Stimulated activated naive B cell treated with anti-CD40 and anti-IgM and Interleukin-4, amounts not matched to agents 10 μg/mL and 1 μg/mL and 100 μg/mL, for 72 hours (primary cell): ENCODE results near the gene LUC7L3.

Experiments
- ATAC-seq, 2 donors: fragments of 150-1000 bp; cut with Tn5 transposase; replicated peaks; 2 replicates each; pipeline ENCODE4 v1.10.0; 2021; ENCODE audit warnings: moderate library complexity in 1 of 2
- DNase-seq: peaks from one replicate; pipeline ENCODE4 v3.0.0; 2021
- H3K27ac Mint-ChIP-seq: one replicate; pipeline ENCODE4 v1.8.0; 2022; ENCODE audit warnings: mild to moderate bottlenecking, mixed read lengths
- H3K27me3 Mint-ChIP-seq, 2 donors: one replicate each; pipeline ENCODE4 v1.8.0; 2022; ENCODE audit warnings: mixed read lengths in 2 of 2
- H3K36me3 Mint-ChIP-seq, 2 donors: one replicate each; pipeline ENCODE4 v1.8.0; 2022; ENCODE audit warnings: mixed read lengths in 2 of 2, mild to moderate bottlenecking in 1 of 2
- H3K4me1 Mint-ChIP-seq, 2 donors: one replicate each; pipeline ENCODE4 v1.8.0; 2022; ENCODE audit warnings: mixed read lengths in 2 of 2, mild to moderate bottlenecking in 1 of 2
- H3K4me3 Mint-ChIP-seq, 2 donors: one replicate each; pipeline ENCODE4 v1.8.0; 2022; ENCODE audit warnings: mild to moderate bottlenecking in 2 of 2, mixed read lengths in 2 of 2, moderate library complexity in 1 of 2
- H3K9me3 Mint-ChIP-seq, 2 donors: one replicate each; pipeline ENCODE4 v1.8.0; 2022; ENCODE audit warnings: mixed read lengths in 2 of 2, mild to moderate bottlenecking in 1 of 2

LUC7L3 gene

GRCh38 chr17:50682938-50683337 lies 36.5 kb upstream of the LUC7L3 start:
- H3K4me1 Mint-ChIP-seq, result peaks cover 5% of the 10 kb centered on the region in 2 donors
- H3K27me3 Mint-ChIP-seq, result peaks cover 35 to 45% of the 10 kb centered on the region in 2 donors
- H3K36me3 Mint-ChIP-seq, result no peaks in the 10 kb centered on the region
- H3K27ac Mint-ChIP-seq, result no peak overlapping the region
- ATAC-seq (no peak), DNase-seq (no peak)
- H3K4me3 Mint-ChIP-seq, result no peak overlapping the region
- no peaks in the 10 kb centered on the region for H3K9me3 Mint-ChIP-seq

- Mint-ChIP-seq H3K27me3 (peaks cover 35 to 40% of the 10 kb centered on the region in 2 donors), H3K27ac (no peak overlapping the region), H3K36me3 (no peaks in the 10 kb centered on the region), H3K4me1 (peaks cover 5% of the 10 kb centered on the region in 2 donors), H3K4me3 (no peak overlapping the region), H3K9me3 (no peaks in the 10 kb centered on the region)
- no peak for DNase-seq
- no peak for ATAC-seq
Observed at GRCh38 chr17:50683434-50684287, 35.7 kb upstream of the LUC7L3 start.

- H3K27me3 Mint-ChIP-seq, result peaks cover 35 to 37% of the 10 kb centered on the region in 2 donors
- H3K27ac Mint-ChIP-seq, result no peak overlapping the region
- H3K4me1 Mint-ChIP-seq, result peaks cover 5% of the 10 kb centered on the region in 2 donors
- H3K4me3 Mint-ChIP-seq, result no peak overlapping the region
- no peaks in the 10 kb centered on the region for H3K36me3 Mint-ChIP-seq
- ATAC-seq (no peak), DNase-seq (no peak)
- H3K9me3 Mint-ChIP-seq, result no peaks in the 10 kb centered on the region
Observed at GRCh38 chr17:50684288-50684611, 35.2 kb upstream of the LUC7L3 start.

GRCh38 chr17:50684612-50685333 lies 34.6 kb upstream of the LUC7L3 start:
- H3K9me3 Mint-ChIP-seq, result no peaks in the 10 kb centered on the region
- no peak for ATAC-seq
- no peak overlapping the region for H3K4me3 Mint-ChIP-seq
- H3K27ac Mint-ChIP-seq, result no peak overlapping the region
- H3K4me1 Mint-ChIP-seq, result peaks cover 5% of the 10 kb centered on the region in 2 donors
- DNase-seq, result no peak
- H3K36me3 Mint-ChIP-seq, result peaks cover 0 to 1% of the 10 kb centered on the region in 2 donors
- H3K27me3 Mint-ChIP-seq, result peaks cover 31 to 32% of the 10 kb centered on the region in 2 donors

- H3K4me1 Mint-ChIP-seq, result peaks cover 5% of the 10 kb centered on the region in 2 donors
- H3K27me3 Mint-ChIP-seq, result peaks cover 26 to 27% of the 10 kb centered on the region in 2 donors
- no peaks in the 10 kb centered on the region for H3K9me3 Mint-ChIP-seq
- DNase-seq (no peak), ATAC-seq (no peak)
- no peak overlapping the region for H3K27ac Mint-ChIP-seq
- H3K4me3 Mint-ChIP-seq, result no peak overlapping the region
- H3K36me3 Mint-ChIP-seq, result peaks cover 0 to 3% of the 10 kb centered on the region in 2 donors
Observed at GRCh38 chr17:50685334-50685665, 34.1 kb upstream of the LUC7L3 start.

- Mint-ChIP-seq H3K4me1 (peaks cover 5% of the 10 kb centered on the region in 2 donors), H3K27ac (no peak overlapping the region), H3K27me3 (peaks cover 20 to 22% of the 10 kb centered on the region in 2 donors), H3K36me3 (peaks cover 0 to 3% of the 10 kb centered on the region in 2 donors), H3K4me3 (no peak overlapping the region), H3K9me3 (no peaks in the 10 kb centered on the region)
- DNase-seq (no peak), ATAC-seq (no peak)
Observed at GRCh38 chr17:50685691-50686493, 33.5 kb upstream of the LUC7L3 start.

GRCh38 chr17:50686494-50687199 lies 32.8 kb upstream of the LUC7L3 start:
- H3K27me3 Mint-ChIP-seq, result peaks cover 13 to 15% of the 10 kb centered on the region in 2 donors
- no peak overlapping the region for H3K4me3 Mint-ChIP-seq
- peaks cover 0 to 3% of the 10 kb centered on the region in 2 donors for H3K36me3 Mint-ChIP-seq
- ATAC-seq (no peak), DNase-seq (no peak)
- no peaks in the 10 kb centered on the region for H3K4me1 Mint-ChIP-seq
- H3K27ac Mint-ChIP-seq, result no peak overlapping the region
- no peaks in the 10 kb centered on the region for H3K9me3 Mint-ChIP-seq

GRCh38 chr17:50687200-50688066 lies 32.0 kb upstream of the LUC7L3 start:
- no peak overlapping the region for H3K4me3 Mint-ChIP-seq
- no peak overlapping the region for H3K27ac Mint-ChIP-seq
- H3K9me3 Mint-ChIP-seq, result no peaks in the 10 kb centered on the region
- H3K4me1 Mint-ChIP-seq, result no peaks in the 10 kb centered on the region
- no peak for DNase-seq
- ATAC-seq, result no peak
- H3K27me3 Mint-ChIP-seq, result peaks cover 5 to 7% of the 10 kb centered on the region in 2 donors
- H3K36me3 Mint-ChIP-seq, result peaks cover 0 to 6% of the 10 kb centered on the region in 2 donors

GRCh38 chr17:50688245-50688644 lies 31.2 kb upstream of the LUC7L3 start:
- Mint-ChIP-seq H3K9me3 (no peaks in the 10 kb centered on the region), H3K4me1 (no peaks in the 10 kb centered on the region), H3K27ac (no peak overlapping the region), H3K4me3 (no peak overlapping the region), H3K27me3 (peaks cover 0 to 4% of the 10 kb centered on the region in 2 donors), H3K36me3 (peaks cover 4 to 11% of the 10 kb centered on the region in 2 donors)
- no peak for DNase-seq
- peak in 1 of 2 donors; percentile 36 for ATAC-seq

GRCh38 chr17:50689251-50689650 lies 30.2 kb upstream of the LUC7L3 start:
- no peak for DNase-seq
- no peaks in the 10 kb centered on the region for H3K4me1 Mint-ChIP-seq
- H3K27ac Mint-ChIP-seq, result no peak overlapping the region
- peaks cover 0 to 4% of the 10 kb centered on the region in 2 donors for H3K27me3 Mint-ChIP-seq
- H3K4me3 Mint-ChIP-seq, result no peak overlapping the region
- H3K36me3 Mint-ChIP-seq, result peaks cover 5 to 11% of the 10 kb centered on the region in 2 donors
- no peaks in the 10 kb centered on the region for H3K9me3 Mint-ChIP-seq
- ATAC-seq, result peak in 1 of 2 donors; percentile 23

GRCh38 chr17:50689956-50690886 lies 29.2 kb upstream of the LUC7L3 start:
- Mint-ChIP-seq H3K27me3 (peaks cover 0 to 4% of the 10 kb centered on the region in 2 donors), H3K36me3 (peaks cover 7 to 16% of the 10 kb centered on the region in 2 donors), H3K4me1 (no peaks in the 10 kb centered on the region), H3K4me3 (no peak overlapping the region), H3K27ac (no peak overlapping the region), H3K9me3 (no peaks in the 10 kb centered on the region)
- ATAC-seq, result no peak
- DNase-seq, result no peak

- H3K27ac Mint-ChIP-seq, result no peak overlapping the region
- no peak for ATAC-seq
Observed at GRCh38 chr17:50690887-50691549, 28.4 kb upstream of the LUC7L3 start.

More at GRCh38 chr17:50690887-50691549, 28.4 kb upstream of the LUC7L3 start:
- Mint-ChIP-seq H3K9me3 (no peaks in the 10 kb centered on the region), H3K4me3 (no peak overlapping the region), H3K4me1 (peaks cover 1 to 5% of the 10 kb centered on the region in 2 donors), H3K27me3 (peaks cover 0 to 4% of the 10 kb centered on the region in 2 donors), H3K36me3 (peaks cover 14 to 23% of the 10 kb centered on the region in 2 donors)
- no peak for DNase-seq
